SK-N-SH treated with all-trans-retinoic acid at 6 μM for 48 hours (cell line): ENCODE results near the gene KIF4A.

ENCODE experiments used
- CSDC2 ChIP-seq: fragments of 250-450 bp; sonication (Bioruptor Pico); IDR thresholded peaks from 2 replicates; pipeline ENCODE4 v1.5.0; 2020; ENCODE audit warnings: mild to moderate bottlenecking, moderate library complexity
- OSR1 ChIP-seq: fragments of 250-450 bp; sonication (Bioruptor Pico); IDR thresholded peaks from 2 replicates; pipeline ENCODE4 v1.8.0; 2022; ENCODE audit warnings: moderate library complexity, mild to moderate bottlenecking, inconsistent platforms
- RARB ChIP-seq: fragments of 250-450 bp; sonication (Bioruptor Pico); IDR thresholded peaks from 2 replicates; pipeline ENCODE4 v1.8.0; 2021; ENCODE audit warnings: mild to moderate bottlenecking, moderate library complexity
- SNAI2 ChIP-seq: fragments of 250-450 bp; sonication (Bioruptor Pico); IDR thresholded peaks from 2 replicates; pipeline ENCODE4 v1.5.0; 2020; ENCODE audit warnings: mild to moderate bottlenecking, moderate library complexity
- TOX ChIP-seq: fragments of 250-450 bp; sonication (Bioruptor Pico); IDR thresholded peaks from 2 replicates; pipeline ENCODE4 v1.8.0; 2021; ENCODE audit warnings: mild to moderate bottlenecking, moderate library complexity, borderline replicate concordance
- ZC3H10 ChIP-seq: fragments of 250-450 bp; sonication (Bioruptor Pico); IDR thresholded peaks from 2 replicates; pipeline ENCODE4 v1.5.1; 2021; ENCODE audit warnings: mild to moderate bottlenecking, moderate library complexity
- ZFP3 ChIP-seq: fragments of 250-450 bp; sonication (Bioruptor Pico); IDR thresholded peaks from 2 replicates; pipeline ENCODE4 v1.5.0; 2020; ENCODE audit warnings: mild to moderate bottlenecking, moderate library complexity
- ZFP30 ChIP-seq: fragments of 450-650 bp; formaldehyde crosslinking; IDR thresholded peaks from 2 replicates; pipeline ENCODE4 v1.5.0; 2022; ENCODE audit warnings: mild to moderate bottlenecking, moderate library complexity
- ZNF565 ChIP-seq: fragments of 450-650 bp; formaldehyde crosslinking; conservative IDR thresholded peaks from 2 replicates; pipeline ENCODE4 v1.5.0; 2020; ENCODE audit warnings: low read depth, mild to moderate bottlenecking, moderate library complexity
- TF ChIP-seq, protein P1 (sequence below): fragments of 250-450 bp; sonication (Bioruptor Pico); IDR thresholded peaks from 2 replicates; pipeline ENCODE4 v1.5.1; 2021; ENCODE audit warnings: mild to moderate bottlenecking, moderate library complexity
- TF ChIP-seq, protein P2 (sequence below): fragments of 250-450 bp; sonication (Bioruptor Pico); IDR thresholded peaks from 2 replicates; pipeline ENCODE4 v1.5.0; 2020; ENCODE audit warnings: mild to moderate bottlenecking, moderate library complexity

GRCh38 chrX:70468709-70469108 lies 178.8 kb downstream of the KIF4A start:
- TF ChIP-seq, protein P1, sequence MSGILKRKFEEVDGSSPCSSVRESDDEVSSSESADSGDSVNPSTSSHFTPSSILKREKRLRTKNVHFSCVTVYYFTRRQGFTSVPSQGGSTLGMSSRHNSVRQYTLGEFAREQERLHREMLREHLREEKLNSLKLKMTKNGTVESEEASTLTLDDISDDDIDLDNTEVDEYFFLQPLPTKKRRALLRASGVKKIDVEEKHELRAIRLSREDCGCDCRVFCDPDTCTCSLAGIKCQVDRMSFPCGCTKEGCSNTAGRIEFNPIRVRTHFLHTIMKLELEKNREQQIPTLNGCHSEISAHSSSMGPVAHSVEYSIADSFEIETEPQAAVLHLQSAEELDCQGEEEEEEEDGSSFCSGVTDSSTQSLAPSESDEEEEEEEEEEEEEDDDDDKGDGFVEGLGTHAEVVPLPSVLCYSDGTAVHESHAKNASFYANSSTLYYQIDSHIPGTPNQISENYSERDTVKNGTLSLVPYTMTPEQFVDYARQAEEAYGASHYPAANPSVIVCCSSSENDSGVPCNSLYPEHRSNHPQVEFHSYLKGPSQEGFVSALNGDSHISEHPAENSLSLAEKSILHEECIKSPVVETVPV: no peak
- TF ChIP-seq ZNF565 (no peak), ZFP30 (CRISPR knock-in tag) (no peak), SNAI2 (CRISPR knock-in tag) (no peak), OSR1 (CRISPR knock-in tag) (no peak), RARB (no peak), ZC3H10 (CRISPR knock-in tag) (no peak), CSDC2 (CRISPR knock-in tag) (no peak), TOX (CRISPR knock-in tag) (no peak), ZFP3 (CRISPR knock-in tag) (no peak)
- TF ChIP-seq, protein P2, sequence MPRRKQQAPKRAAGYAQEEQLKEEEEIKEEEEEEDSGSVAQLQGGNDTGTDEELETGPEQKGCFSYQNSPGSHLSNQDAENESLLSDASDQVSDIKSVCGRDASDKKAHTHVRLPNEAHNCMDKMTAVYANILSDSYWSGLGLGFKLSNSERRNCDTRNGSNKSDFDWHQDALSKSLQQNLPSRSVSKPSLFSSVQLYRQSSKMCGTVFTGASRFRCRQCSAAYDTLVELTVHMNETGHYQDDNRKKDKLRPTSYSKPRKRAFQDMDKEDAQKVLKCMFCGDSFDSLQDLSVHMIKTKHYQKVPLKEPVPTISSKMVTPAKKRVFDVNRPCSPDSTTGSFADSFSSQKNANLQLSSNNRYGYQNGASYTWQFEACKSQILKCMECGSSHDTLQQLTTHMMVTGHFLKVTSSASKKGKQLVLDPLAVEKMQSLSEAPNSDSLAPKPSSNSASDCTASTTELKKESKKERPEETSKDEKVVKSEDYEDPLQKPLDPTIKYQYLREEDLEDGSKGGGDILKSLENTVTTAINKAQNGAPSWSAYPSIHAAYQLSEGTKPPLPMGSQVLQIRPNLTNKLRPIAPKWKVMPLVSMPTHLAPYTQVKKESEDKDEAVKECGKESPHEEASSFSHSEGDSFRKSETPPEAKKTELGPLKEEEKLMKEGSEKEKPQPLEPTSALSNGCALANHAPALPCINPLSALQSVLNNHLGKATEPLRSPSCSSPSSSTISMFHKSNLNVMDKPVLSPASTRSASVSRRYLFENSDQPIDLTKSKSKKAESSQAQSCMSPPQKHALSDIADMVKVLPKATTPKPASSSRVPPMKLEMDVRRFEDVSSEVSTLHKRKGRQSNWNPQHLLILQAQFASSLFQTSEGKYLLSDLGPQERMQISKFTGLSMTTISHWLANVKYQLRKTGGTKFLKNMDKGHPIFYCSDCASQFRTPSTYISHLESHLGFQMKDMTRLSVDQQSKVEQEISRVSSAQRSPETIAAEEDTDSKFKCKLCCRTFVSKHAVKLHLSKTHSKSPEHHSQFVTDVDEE (CRISPR knock-in tag): no peak
